IgD-negative memory B cell (primary cell): ENCODE measurements around the gene CHD6. TPM values are rescaled to one million over a fixed set of nuclear protein-coding genes. Genes with fewer than 3 reads are reported as not detected.

Experiments
- H3K27ac Mint-ChIP-seq, 3 donors: one replicate each; pipeline ENCODE4 v1.8.0; 2020 to 2022; ENCODE audit warnings: mild to moderate bottlenecking in 3 of 3, mixed read lengths in 3 of 3, moderate library complexity in 1 of 3
- H3K27me3 Mint-ChIP-seq: one replicate; pipeline ENCODE4 v1.8.0; 2021; ENCODE audit warnings: mixed read lengths
- H3K36me3 Mint-ChIP-seq: one replicate; pipeline ENCODE4 v1.8.0; 2020; ENCODE audit warnings: mild to moderate bottlenecking, mixed read lengths
- H3K4me1 Mint-ChIP-seq, 3 donors: one replicate each; pipeline ENCODE4 v1.8.0; 2020 to 2022; ENCODE audit warnings: mixed read lengths in 3 of 3, mild to moderate bottlenecking in 1 of 3
- H3K4me3 Mint-ChIP-seq, 4 donors: one replicate each; pipeline ENCODE4 v1.8.0; 2020 to 2022; ENCODE audit warnings: mild to moderate bottlenecking in 4 of 4, mixed read lengths in 4 of 4, moderate library complexity in 3 of 4
- H3K9me3 Mint-ChIP-seq, 3 donors: one replicate each; pipeline ENCODE4 v1.8.0; 2020 to 2021; ENCODE audit warnings: mixed read lengths in 3 of 3, mild to moderate bottlenecking in 1 of 3
- polyA plus RNA-seq: library from polyadenylated mRNA; unstranded; fragments of 300-500 nt; fragmentation: Illumina TruSeq; gene quantifications from one replicate; pipeline ENCODE4 v1.2.3, GENCODE V29; 2021

CHD6 gene, protein sequence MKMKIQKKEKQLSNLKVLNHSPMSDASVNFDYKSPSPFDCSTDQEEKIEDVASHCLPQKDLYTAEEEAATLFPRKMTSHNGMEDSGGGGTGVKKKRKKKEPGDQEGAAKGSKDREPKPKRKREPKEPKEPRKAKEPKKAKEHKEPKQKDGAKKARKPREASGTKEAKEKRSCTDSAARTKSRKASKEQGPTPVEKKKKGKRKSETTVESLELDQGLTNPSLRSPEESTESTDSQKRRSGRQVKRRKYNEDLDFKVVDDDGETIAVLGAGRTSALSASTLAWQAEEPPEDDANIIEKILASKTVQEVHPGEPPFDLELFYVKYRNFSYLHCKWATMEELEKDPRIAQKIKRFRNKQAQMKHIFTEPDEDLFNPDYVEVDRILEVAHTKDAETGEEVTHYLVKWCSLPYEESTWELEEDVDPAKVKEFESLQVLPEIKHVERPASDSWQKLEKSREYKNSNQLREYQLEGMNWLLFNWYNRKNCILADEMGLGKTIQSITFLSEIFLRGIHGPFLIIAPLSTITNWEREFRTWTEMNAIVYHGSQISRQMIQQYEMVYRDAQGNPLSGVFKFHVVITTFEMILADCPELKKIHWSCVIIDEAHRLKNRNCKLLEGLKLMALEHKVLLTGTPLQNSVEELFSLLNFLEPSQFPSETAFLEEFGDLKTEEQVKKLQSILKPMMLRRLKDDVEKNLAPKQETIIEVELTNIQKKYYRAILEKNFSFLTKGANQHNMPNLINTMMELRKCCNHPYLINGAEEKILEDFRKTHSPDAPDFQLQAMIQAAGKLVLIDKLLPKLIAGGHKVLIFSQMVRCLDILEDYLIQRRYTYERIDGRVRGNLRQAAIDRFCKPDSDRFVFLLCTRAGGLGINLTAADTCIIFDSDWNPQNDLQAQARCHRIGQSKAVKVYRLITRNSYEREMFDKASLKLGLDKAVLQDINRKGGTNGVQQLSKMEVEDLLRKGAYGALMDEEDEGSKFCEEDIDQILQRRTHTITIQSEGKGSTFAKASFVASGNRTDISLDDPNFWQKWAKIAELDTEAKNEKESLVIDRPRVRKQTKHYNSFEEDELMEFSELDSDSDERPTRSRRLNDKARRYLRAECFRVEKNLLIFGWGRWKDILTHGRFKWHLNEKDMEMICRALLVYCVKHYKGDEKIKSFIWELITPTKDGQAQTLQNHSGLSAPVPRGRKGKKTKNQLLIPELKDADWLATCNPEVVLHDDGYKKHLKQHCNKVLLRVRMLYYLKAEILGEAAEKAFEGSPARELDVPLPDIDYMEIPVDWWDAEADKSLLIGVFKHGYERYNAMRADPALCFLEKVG (N-terminal part only)
- 56.1 TPM for polyA plus RNA-seq

DNA sequence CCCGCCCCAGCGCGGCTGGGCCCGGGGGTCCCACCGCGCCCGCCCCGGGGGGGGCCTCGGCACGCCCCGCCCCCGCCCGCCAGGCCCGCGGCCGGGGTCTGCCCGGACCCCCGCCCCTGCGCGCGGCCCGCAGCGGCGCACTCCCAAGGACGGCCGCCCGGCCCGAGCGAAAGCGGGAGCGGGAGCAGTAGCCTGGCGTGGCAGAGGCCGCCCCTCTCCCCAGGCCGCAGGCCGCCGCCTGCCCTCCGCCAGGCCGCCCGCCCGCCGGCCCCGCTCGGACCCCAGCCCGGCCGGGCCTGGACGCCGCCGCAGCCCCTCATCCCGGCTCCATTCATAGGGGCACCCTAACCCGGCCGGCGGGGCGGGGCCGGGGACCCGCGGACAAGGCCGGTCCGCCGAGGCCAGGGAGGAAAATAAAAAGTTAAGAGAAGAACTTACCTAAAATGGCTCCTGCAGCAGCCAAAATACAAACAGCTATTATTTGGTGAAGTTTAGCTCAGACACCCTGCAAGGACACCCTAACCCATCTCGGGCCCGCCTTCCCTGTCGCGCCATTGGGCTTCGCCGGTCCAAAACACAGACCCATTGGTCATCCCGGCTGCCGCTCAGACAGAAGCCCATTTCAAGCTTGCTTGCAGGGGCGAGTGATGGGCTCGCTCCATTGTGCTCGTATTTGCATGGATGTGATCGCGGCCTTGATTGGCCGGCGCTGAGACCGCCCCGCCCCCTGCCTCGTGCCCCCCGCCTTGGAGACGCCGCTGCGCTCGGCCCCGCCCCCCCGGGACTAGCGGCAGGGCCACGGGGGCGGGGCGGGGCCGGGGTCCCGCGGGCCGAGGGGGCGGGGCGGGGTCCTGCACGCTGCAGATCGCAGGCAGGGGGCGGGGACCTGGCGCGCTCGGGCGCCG lies at the start of gene CHD6:
Gene CHD6 (minus strand): TSS at position 476 of the 905 bp plus-strand sequence. CDS start 67,040 bp downstream, outside the sequence.
- Mint-ChIP-seq H3K4me1 (peaks cover 27 to 38% (median 31%) of the 10 kb centered on the region in 3 donors), H3K9me3 (no peaks in the 10 kb centered on the region), H3K4me3 (peak within 1 kb of the TSS; percentile 92 to 98 (median 96)), H3K27ac (peak within 1 kb of the TSS; percentile 83 to 93 (median 90)), H3K27me3 (no peaks in the 10 kb centered on the region), H3K36me3 (no peaks in the 10 kb centered on the region)

DNA sequence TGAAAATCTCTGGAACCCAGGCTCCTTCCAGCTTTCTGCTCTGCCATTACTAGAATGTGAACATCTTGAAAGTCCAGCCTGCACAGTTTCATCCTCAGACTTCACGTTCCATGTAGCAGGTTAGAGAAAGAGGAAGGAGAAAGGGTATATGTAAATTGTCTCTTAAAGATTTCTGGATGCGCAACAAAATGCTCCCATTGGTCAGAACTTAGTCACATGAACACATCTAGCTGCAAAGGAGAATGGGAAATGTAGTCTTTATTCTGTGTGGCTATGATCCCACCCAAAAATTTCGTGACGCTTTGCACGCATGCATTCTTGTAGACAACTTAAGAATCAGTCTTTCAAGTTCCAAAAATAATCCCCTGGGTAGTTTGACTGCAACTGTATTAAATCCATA lies 46.4 kb upstream of the CHD6 start:
- Mint-ChIP-seq H3K36me3 (no peaks in the 10 kb centered on the region), H3K27me3 (peaks cover 12% of the 10 kb centered on the region), H3K4me3 (peak overlapping the region; percentile 57 to 96 (median 76)), H3K4me1 (peaks cover 4% of the 10 kb centered on the region in 3 donors), H3K9me3 (peaks cover 0 to 8% (median 3%) of the 10 kb centered on the region in 3 donors), H3K27ac (peak overlapping the region; percentile 22 to 93 (median 24))

DNA sequence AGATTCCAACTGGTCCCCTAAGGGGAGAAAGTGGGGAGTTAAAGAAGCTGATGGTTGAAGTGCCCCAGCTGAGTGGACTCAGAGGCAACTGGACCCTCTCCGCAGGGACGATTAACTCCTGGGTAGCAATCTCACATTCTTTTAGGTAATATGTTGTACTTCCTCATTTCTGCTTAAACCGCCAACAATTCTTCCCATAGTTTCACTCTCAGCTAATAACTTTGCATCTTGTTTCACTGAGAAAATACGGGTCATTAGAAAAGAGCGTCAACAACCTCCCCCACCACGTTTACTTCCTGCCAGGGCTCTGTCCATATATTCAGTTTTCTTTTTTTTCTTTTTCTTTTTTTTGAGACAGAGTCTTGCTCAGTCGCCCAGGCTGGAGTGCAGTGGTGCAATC lies 39.5 kb upstream of the CHD6 start:
- H3K36me3 Mint-ChIP-seq = peaks cover 1% of the 10 kb centered on the region
- peaks cover 9 to 10% (median 9%) of the 10 kb centered on the region in 3 donors for H3K4me1 Mint-ChIP-seq
- H3K27me3 Mint-ChIP-seq = peaks cover 11% of the 10 kb centered on the region
- H3K4me3 Mint-ChIP-seq = peak overlapping the region in 3 of 4 donors; percentile 49 to 76 (median 70)
- H3K9me3 Mint-ChIP-seq = no peaks in the 10 kb centered on the region
- no peak overlapping the region for H3K27ac Mint-ChIP-seq

DNA sequence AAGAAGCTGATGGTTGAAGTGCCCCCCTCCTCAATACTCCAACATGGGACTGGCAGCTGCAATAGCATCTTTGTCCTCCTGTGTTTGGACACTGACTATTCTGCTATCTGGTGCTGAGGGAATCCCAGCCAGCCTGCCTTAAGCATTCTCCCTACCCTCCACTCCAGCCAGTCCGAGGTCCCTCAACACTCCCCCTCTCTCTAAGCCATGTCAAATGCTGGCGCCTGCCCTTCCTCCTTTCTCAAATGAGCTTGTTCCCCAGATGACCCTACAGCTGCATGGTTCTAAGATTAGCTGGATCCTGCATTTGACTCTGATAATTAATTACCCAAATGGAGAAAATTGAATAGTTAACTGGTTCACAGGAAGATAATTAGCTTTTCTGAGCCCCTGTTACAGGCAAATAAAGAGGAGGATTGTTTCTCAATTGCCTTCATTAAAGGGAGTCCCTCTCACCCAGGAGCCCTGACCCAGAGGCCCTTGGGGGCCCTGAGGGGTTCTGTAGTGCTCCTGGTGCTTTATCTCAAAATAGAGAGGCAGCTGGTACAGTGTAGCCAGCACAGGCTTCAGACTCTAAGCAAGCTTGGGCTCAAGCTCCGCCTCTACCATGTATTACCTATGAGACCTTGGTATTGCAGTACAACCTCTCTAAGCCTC lies 37.9 kb upstream of the CHD6 start:
- Mint-ChIP-seq H3K4me1 (peaks cover 9 to 10% (median 9%) of the 10 kb centered on the region in 3 donors), H3K27me3 (peaks cover 9% of the 10 kb centered on the region), H3K4me3 (no peak overlapping the region), H3K9me3 (no peaks in the 10 kb centered on the region), H3K27ac (no peak overlapping the region), H3K36me3 (peaks cover 1% of the 10 kb centered on the region)

DNA sequence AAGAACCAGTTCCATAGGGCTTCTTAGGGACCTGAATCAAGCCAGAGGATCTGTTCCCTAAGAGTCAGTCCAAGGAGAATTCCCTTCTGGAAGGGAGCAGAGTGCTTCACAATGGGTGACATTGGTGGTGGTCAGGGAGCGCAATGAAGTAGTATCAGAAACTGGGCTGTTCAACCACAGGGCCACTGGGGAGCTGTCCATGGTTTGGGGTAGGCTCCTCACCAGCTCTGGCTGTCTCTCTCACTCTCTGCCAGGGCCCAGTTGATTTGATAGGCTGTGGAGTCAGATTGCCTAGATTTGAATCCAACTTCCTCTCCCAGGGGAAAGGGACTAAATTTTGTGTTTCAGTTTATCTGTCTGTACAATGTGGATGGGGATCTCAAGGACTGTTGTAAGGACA lies 36.7 kb upstream of the CHD6 start:
- Mint-ChIP-seq H3K4me3 (no peak overlapping the region), H3K27ac (no peak overlapping the region), H3K36me3 (peaks cover 1% of the 10 kb centered on the region), H3K27me3 (peaks cover 3% of the 10 kb centered on the region), H3K4me1 (peaks cover 8 to 14% (median 10%) of the 10 kb centered on the region in 3 donors), H3K9me3 (no peaks in the 10 kb centered on the region)

DNA sequence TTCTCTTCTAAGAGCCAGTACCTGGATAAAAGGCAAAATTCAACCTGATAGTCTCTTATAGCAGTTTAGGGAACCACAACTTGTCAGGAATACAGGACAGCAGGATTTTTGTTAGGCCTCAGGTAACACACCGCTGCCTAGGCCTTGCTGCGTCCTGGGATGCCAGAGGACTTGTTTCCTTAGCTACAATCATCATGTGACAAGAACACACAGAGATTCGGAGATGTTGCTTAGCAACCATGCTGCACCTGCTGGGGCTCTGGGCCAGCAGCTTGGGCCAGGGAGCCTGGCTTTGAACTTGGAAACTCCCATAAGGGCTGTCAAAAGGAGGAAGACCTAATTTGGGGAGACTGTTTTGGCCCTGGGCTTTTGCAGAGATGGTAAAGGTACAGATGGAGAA lies 36.1 kb upstream of the CHD6 start:
- Mint-ChIP-seq H3K4me3 (no peak overlapping the region), H3K27ac (no peak overlapping the region), H3K27me3 (peaks cover 1% of the 10 kb centered on the region), H3K9me3 (no peaks in the 10 kb centered on the region), H3K4me1 (peaks cover 8 to 14% (median 10%) of the 10 kb centered on the region in 3 donors), H3K36me3 (peaks cover 1% of the 10 kb centered on the region)

DNA sequence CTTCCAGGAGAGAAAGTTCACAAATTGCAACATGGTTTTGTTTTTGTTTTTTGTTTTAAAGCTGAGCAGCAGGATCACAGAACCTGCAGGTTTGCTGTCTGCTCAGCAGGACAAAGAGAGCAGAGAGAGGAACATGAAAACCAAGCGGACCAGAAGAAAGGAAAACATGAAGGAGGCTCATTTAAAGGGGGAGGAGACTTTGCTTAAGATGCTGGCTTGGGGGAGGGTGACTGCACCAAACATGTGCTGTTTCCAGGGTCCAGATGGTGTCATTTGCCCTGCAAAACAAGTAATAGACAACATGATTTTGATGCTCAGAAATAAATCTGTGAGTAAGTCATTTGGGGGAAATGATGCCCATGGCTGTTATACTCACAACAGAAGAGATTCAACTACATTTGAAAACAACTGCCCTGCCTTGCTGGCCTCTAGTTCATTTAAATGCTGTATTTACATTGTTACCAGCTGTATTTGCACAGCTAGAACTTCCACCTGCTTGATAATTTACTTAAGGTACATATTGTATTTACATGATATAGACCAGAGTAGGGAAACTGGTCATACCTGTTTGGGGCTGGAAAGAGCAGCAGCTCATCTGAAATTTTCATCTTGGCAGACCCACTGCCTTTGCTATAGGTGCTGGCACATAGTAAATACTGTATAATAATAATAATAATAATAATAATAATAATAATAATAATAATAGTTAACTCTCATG lies 32.2 kb upstream of the CHD6 start:
- Mint-ChIP-seq H3K36me3 (no peaks in the 10 kb centered on the region), H3K27ac (no peak overlapping the region), H3K27me3 (peaks cover 10% of the 10 kb centered on the region), H3K9me3 (no peaks in the 10 kb centered on the region), H3K4me3 (no peak overlapping the region), H3K4me1 (peaks cover 0 to 5% (median 0%) of the 10 kb centered on the region in 3 donors)

DNA sequence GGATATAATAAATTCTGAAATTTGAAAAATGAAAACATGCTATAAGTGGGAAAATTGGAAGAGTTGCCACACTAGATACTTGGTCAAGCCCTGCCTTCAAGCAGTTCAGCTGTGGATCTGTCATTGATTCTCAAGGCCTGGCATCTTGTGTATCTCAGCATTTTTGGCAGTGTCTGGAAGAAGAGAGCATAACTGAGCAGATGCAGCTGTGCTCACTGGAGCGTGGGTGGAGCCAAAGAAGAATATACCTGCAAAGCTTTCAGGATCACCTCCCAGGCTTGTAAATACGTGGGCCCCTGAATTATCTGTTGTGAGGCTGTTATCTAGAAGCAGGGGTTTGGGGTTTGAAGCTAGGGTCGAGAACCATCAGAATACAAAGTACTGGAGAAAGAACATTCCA lies 31.3 kb upstream of the CHD6 start:
- H3K27ac Mint-ChIP-seq = no peak overlapping the region
- H3K36me3 Mint-ChIP-seq = peaks cover 2% of the 10 kb centered on the region
- H3K4me1 Mint-ChIP-seq = peaks cover 0 to 5% (median 0%) of the 10 kb centered on the region in 3 donors
- no peaks in the 10 kb centered on the region for H3K9me3 Mint-ChIP-seq
- H3K4me3 Mint-ChIP-seq = no peak overlapping the region
- peaks cover 11% of the 10 kb centered on the region for H3K27me3 Mint-ChIP-seq

DNA sequence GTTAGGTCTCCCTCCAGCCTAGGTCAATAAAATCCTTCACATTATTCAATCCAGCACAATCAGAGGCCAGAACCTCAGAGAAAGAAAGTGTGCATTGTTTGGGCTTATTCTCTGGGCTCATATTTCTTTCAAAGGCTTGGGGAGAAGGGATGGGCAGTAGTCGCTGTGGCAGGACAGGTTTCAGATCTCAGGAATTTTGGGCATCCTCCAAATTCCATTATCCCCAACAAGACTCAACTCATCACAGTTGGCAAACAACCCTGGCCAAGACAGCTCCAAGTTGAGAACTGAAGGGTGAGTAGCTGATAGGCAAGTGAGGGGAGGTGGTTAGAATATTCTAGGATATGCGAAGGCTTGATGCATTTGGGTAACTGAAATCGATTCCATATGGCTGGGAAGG lies 27.2 kb upstream of the CHD6 start:
- Mint-ChIP-seq H3K27me3 (peaks cover 16% of the 10 kb centered on the region), H3K36me3 (peaks cover 2% of the 10 kb centered on the region), H3K27ac (no peak overlapping the region), H3K9me3 (no peaks in the 10 kb centered on the region), H3K4me1 (peaks cover 0 to 5% (median 0%) of the 10 kb centered on the region in 3 donors), H3K4me3 (no peak overlapping the region)

DNA sequence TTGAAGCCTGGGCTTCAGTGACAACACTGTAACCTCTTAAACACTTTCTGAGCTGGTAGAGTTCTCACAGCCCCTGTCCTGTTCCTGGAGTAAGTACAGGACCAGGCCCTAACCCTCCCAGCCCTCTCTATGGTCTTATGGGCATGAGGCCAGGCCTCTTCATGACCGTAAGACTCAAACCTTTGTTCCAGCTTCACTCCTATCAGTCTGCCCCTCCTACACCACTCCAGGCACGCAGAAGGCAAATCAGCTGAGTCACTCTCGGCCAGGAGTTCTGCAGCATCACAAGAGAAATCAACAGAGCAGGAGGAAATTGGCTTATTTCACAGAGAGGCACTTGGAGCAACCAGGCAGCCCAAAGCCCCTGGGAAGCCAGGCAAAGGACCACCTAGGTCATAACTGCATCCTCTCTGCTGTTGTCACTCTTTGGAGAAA lies 25.3 kb upstream of the CHD6 start:
- Mint-ChIP-seq H3K9me3 (no peaks in the 10 kb centered on the region), H3K4me1 (no peaks in the 10 kb centered on the region), H3K27ac (no peak overlapping the region), H3K4me3 (no peak overlapping the region), H3K27me3 (peaks cover 21% of the 10 kb centered on the region), H3K36me3 (peaks cover 2% of the 10 kb centered on the region)

DNA sequence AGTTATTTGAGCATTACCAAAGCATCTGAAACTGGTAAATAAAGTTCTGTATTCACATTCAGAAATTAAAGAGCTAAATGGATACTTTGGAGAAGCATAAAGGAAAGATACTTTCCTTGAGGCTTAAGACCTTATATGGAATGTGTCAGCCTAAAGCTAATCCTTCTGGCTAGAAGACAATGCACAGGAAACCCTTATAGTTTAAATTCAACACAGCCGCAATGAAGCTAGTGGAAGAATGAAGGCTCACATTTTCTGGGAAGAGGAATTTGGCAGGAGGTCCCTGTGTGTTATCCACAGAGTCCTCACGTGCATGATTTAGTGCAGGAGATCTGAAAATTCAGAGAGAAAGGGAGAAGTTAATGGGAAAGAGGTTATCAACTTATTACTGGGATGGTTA lies 21.5 kb upstream of the CHD6 start:
- no peak overlapping the region for H3K4me3 Mint-ChIP-seq
- no peaks in the 10 kb centered on the region for H3K36me3 Mint-ChIP-seq
- H3K27me3 Mint-ChIP-seq = peaks cover 11% of the 10 kb centered on the region
- H3K4me1 Mint-ChIP-seq = no peaks in the 10 kb centered on the region
- H3K27ac Mint-ChIP-seq = no peak overlapping the region
- no peaks in the 10 kb centered on the region for H3K9me3 Mint-ChIP-seq

DNA sequence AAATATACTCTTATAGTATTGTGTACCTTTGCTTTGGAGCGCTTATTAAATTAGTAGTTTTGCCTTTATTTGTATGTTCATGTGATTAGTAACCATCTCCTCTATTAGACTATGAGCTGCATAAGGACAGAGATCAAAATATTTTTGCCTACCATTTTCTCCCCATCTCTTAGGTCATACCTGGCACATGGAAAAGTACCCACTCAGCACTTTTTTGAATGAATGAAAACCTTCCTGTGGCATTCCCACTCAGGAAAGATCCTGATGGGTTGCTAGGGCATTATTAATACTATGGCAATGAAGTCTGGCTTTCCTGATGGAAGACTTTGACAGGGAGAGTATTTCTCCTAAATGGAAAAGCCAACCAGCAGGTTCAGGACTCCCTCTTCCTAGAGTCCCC lies 20.3 kb upstream of the CHD6 start:
- Mint-ChIP-seq H3K27ac (no peak overlapping the region), H3K4me3 (no peak overlapping the region), H3K27me3 (peaks cover 8% of the 10 kb centered on the region), H3K4me1 (no peaks in the 10 kb centered on the region), H3K36me3 (no peaks in the 10 kb centered on the region), H3K9me3 (no peaks in the 10 kb centered on the region)

DNA sequence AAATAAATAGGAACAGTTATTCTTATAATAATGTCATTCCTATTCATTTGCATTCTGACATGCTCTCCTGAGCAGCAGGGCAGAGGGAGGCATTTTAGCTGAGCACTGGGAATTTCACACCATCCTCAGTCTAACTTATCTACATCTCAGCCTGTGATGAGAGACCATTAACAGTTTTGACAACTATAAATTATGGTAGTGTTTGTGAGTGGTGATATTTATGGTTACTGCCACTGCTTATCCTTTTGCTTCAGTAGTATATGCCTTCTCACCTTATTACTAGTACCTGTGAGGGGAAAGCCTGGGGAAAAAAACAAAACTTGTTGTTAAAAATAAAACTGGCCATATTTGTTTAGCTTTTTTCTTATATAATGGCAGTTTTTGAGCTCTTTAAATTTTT lies 17.0 kb upstream of the CHD6 start:
- Mint-ChIP-seq H3K4me1 (peaks cover 0 to 5% (median 3%) of the 10 kb centered on the region in 3 donors), H3K4me3 (no peak overlapping the region), H3K9me3 (no peaks in the 10 kb centered on the region), H3K36me3 (peaks cover 2% of the 10 kb centered on the region), H3K27me3 (peaks cover 7% of the 10 kb centered on the region), H3K27ac (no peak overlapping the region)
